HG03354 (cell line): ENCODE measurements around the gene RBBP4.
"Not testable (repeated sequence)": the region's sequence is repeated elsewhere in the genome, so short reads cannot be mapped to it uniquely, and the experiment has no call there.

Experiments
- ATAC-seq: cut with Tn5 transposase; IDR thresholded peaks from one replicate; pipeline ENCODE4 v1.9.1; 2021; ENCODE audit warnings: mild to moderate bottlenecking; ENCODE audit not compliant: unreplicated experiment, poor library complexity, severe bottlenecking

Gene RBBP4

GRCh38 chr1:32650752-32651460, at the start of gene RBBP4:
Gene RBBP4 (plus strand): TSS chr1:32651208. CDS start chr1:32651307, 99 bp downstream.
- ATAC-seq: peak; percentile 80

- ATAC-seq: no peak
These were observed 45.1 kb upstream of the RBBP4 start for GRCh38 chr1:32605711-32606424.

- no peak for ATAC-seq
These were observed 44.2 kb upstream of the RBBP4 start for GRCh38 chr1:32606565-32607371.

- ATAC-seq: no peak
These were observed 41.8 kb upstream of the RBBP4 start for GRCh38 chr1:32609180-32609579.

GRCh38 chr1:32611859-32612188, 39.2 kb upstream of the RBBP4 start:
- ATAC-seq: peak; percentile 27

GRCh38 chr1:32612189-32612881, 38.7 kb upstream of the RBBP4 start:
- peak; percentile 76 for ATAC-seq

- no peak for ATAC-seq
These were observed 37.5 kb upstream of the RBBP4 start for GRCh38 chr1:32613472-32613871.

GRCh38 chr1:32618673-32619221, 32.3 kb upstream of the RBBP4 start:
- ATAC-seq: no peak

GRCh38 chr1:32619701-32620485, 31.1 kb upstream of the RBBP4 start:
- ATAC-seq: peak; percentile 71

- no peak for ATAC-seq
These were observed 28.8 kb upstream of the RBBP4 start for GRCh38 chr1:32622205-32622604.

- no peak for ATAC-seq
These were observed 28.0 kb upstream of the RBBP4 start for GRCh38 chr1:32622806-32623681.

- no peak for ATAC-seq
These were observed 27.2 kb upstream of the RBBP4 start for GRCh38 chr1:32623775-32624174.

GRCh38 chr1:32626176-32626575, 24.8 kb upstream of the RBBP4 start:
- ATAC-seq: no peak

- ATAC-seq: peak; percentile 88
These were observed 23.3 kb upstream of the RBBP4 start for GRCh38 chr1:32627596-32628162.

GRCh38 chr1:32630173-32630572, 20.8 kb upstream of the RBBP4 start:
- not testable (repeated sequence) for ATAC-seq

- ATAC-seq: no peak
These were observed 18.2 kb upstream of the RBBP4 start for GRCh38 chr1:32632829-32633228.

GRCh38 chr1:32635508-32636277, 15.3 kb upstream of the RBBP4 start:
- ATAC-seq: no peak
